ENCODE measurements around the gene EPC2. TPM values are rescaled to one million over a fixed set of nuclear protein-coding genes. Genes with fewer than 3 reads are reported as not detected.

The EPC2 gene
- total RNA-seq, 1 donor from 2014 or later = 40.1 TPM

DNA sequence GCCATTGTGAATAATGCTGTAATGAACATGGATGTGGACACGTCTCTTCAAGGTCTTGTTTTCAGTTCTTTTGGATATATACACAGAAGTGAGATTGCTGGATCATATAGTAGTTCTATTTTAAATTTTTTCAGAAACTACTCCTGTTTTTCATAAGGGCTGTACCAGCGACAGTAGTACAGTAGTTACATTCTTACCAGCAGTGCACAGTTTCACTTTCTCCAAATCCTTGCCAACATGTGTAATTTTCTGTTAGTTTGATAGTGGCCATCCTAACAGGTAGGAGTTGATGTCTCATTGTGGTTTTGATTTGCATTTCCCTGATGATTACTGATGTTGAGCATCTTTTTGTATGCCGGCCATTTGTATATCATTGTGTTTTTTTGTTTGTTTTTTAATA lies 81.7 kb downstream of the EPC2 start:
- intact Hi-C loops (cut with DNase I) = no loop called here
- no peak for DNase-seq
- peaks cover 8% of the 10 kb centered on the region for H3K4me1 ChIP-seq
- H3K27me3 ChIP-seq = no peaks in the 10 kb centered on the region
- no peak for ATAC-seq
- H3K36me3 ChIP-seq = no peaks in the 10 kb centered on the region
- no peak overlapping the region for H3K27ac ChIP-seq
- H3K4me3 ChIP-seq = no peak overlapping the region
- TF ChIP-seq, protein P1, sequence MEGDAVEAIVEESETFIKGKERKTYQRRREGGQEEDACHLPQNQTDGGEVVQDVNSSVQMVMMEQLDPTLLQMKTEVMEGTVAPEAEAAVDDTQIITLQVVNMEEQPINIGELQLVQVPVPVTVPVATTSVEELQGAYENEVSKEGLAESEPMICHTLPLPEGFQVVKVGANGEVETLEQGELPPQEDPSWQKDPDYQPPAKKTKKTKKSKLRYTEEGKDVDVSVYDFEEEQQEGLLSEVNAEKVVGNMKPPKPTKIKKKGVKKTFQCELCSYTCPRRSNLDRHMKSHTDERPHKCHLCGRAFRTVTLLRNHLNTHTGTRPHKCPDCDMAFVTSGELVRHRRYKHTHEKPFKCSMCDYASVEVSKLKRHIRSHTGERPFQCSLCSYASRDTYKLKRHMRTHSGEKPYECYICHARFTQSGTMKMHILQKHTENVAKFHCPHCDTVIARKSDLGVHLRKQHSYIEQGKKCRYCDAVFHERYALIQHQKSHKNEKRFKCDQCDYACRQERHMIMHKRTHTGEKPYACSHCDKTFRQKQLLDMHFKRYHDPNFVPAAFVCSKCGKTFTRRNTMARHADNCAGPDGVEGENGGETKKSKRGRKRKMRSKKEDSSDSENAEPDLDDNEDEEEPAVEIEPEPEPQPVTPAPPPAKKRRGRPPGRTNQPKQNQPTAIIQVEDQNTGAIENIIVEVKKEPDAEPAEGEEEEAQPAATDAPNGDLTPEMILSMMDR (IDR thresholded peaks at IDR 0.05) = no peak
- H3K9me3 ChIP-seq = no peaks in the 10 kb centered on the region

DNA sequence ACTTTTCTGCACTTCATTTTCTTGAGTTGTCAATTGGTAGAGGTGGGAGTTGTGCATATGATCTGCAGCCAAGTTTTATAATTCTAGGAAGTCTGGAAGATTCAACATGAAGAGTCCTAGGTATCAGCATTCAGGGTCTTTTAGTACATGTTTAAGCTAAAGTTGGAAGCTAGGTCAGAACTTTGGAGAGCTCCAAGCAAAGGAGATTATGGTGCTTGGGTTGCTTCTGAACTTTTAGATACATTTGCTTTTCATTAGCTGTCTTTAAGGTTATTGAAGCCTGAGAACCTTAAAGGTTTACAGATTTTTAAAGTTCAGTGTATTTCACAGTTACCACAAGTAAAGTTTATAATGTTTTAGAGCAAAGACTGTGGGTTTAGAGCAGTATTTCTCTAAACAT lies 85.5 kb downstream of the EPC2 start:
- no peak for ATAC-seq
- H3K36me3 ChIP-seq = no peaks in the 10 kb centered on the region

DNA sequence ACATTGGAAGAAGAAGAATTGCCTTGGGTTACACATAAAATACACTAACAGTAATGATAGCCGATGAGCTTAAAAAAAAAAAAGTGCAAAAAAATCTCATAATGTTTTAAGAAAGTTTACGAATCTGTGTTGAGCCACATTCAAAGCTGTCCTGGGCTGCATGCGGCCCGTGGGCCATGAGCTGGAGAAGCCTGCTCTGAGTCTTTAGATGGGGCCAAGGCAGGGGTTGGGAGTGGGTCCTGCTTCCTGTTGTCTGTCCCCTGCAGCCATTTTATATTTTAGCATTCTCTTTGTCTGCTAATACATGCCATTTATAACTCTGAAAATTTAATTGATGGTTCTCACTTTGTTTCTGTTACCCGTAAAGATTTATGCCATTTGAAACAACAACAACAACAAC lies 93.2 kb downstream of the EPC2 start:
- DNase-seq (no peak), ATAC-seq (no peak)
- TF ChIP-seq, protein P1 (IDR thresholded peaks at IDR 0.05) = no peak
- Histone ChIP-seq H3K4me3 (no peak overlapping the region), H3K36me3 (no peaks in the 10 kb centered on the region), H3K27me3 (no peaks in the 10 kb centered on the region), H3K9me3 (no peaks in the 10 kb centered on the region), H3K4me1 (no peaks in the 10 kb centered on the region), H3K27ac (no peak overlapping the region)
- intact Hi-C loops (cut with DNase I) = no loop called here

More for the DNA sequence above, 85.5 kb downstream of the EPC2 start:
- DNase-seq = no peak
- H3K27me3 ChIP-seq = no peaks in the 10 kb centered on the region
- H3K4me3 ChIP-seq = no peak overlapping the region
- TF ChIP-seq, protein P1 (IDR thresholded peaks at IDR 0.05) = no peak
- intact Hi-C loops (cut with DNase I) = no loop called here
- no peaks in the 10 kb centered on the region for H3K9me3 ChIP-seq
- no peak overlapping the region for H3K27ac ChIP-seq
- H3K4me1 ChIP-seq = no peaks in the 10 kb centered on the region

DNA sequence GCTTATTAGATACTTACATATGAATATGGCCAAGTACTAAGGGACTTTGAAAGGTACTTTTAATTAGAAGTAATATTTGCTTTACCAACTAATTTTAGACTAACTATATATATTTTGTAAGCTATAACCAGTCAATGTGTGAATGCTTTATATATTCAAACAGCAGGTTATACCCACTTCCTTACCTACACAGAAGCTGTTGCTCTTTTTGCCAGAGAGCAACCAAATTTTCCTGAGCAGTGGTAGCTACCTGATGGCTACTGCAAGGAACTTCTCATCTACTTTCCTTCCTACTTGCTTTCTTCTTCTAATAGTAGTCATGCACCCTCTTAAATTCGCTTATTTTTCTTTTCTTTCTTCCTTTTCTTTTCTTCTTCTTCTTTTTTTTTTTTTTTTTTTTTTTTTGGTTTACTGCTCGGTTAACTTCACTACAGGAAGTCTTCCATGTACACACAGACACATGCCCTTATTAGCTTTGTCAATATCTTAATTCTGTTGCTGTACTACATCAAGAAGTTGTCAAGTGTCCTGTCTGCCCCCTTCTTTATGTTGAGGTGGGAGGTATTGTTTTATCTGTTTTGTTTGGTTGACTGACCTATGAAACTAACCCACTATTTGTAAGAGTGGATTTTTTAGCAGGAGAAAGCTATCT lies 95.0 kb downstream of the EPC2 start:
- Histone ChIP-seq H3K27ac (no peak overlapping the region), H3K4me1 (no peaks in the 10 kb centered on the region), H3K36me3 (no peaks in the 10 kb centered on the region), H3K9me3 (no peaks in the 10 kb centered on the region), H3K27me3 (no peaks in the 10 kb centered on the region), H3K4me3 (no peak overlapping the region)
- intact Hi-C loops (cut with DNase I) = no loop called here
- DNase-seq = no peak
- TF ChIP-seq, protein P1 (IDR thresholded peaks at IDR 0.05) = no peak
- ATAC-seq = no peak

DNA sequence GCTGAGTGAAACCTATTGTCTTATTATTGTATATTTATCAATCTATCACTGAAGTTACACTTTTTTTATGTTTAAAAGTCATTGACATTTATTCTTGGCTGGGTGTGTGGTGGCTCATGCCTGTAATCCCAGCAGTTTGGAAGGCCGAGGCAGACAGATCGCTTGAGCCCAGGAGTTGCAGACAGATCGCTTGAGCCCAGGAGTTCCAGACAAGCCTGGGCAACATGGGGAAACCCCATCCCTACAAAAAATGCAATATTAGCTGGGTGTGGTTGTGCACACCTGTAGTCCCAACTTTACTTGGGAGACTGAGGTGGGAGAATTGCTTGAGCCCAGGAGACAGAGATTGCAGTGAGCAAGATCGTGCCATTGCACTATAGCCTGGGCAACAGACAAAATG lies 97.8 kb downstream of the EPC2 start:
- Histone ChIP-seq H3K27me3 (no peaks in the 10 kb centered on the region), H3K4me1 (no peaks in the 10 kb centered on the region), H3K27ac (no peak overlapping the region), H3K9me3 (no peaks in the 10 kb centered on the region), H3K36me3 (no peaks in the 10 kb centered on the region), H3K4me3 (no peak overlapping the region)
- ATAC-seq (no peak), DNase-seq (no peak)
- intact Hi-C loops (cut with DNase I) = no loop called here
- TF ChIP-seq, protein P1 (IDR thresholded peaks at IDR 0.05) = no peak
